Breast epithelium (tissue), 4 donors: ENCODE results near the gene CCNJL. TPM values are rescaled to one million over a fixed set of nuclear protein-coding genes. Genes with fewer than 3 reads are reported as not detected.

Experiments used
- DNase-seq, 2 donors: peaks; one replicate each; pipeline ENCODE4 v3.0.0-alpha.2; 2019; ENCODE audit warnings: low spot score in 2 of 2
- H3K27ac ChIP-seq, 2 donors: fragments of 200-600 bp; sonication (generic) in 1 of 2; one replicate each; pipeline ENCODE4 v1.5.1; 2016 to 2019; ENCODE audit warnings: mild to moderate bottlenecking in 1 of 2
- H3K27me3 ChIP-seq, 2 donors: fragments of 200-600 bp; sonication (generic) in 1 of 2; one replicate each; pipeline versions ENCODE4 v1.5.1 to v1.6.0; 2017 to 2019; ENCODE audit warnings: control low read depth in 1 of 2, mild to moderate bottlenecking in 1 of 2
- H3K36me3 ChIP-seq: fragments of 200-600 bp; one replicate; pipeline ENCODE4 v1.5.1; 2019
- H3K4me1 ChIP-seq, 2 donors: fragments of 200-600 bp; sonication (generic); one replicate each; pipeline ENCODE4 v1.5.1; 2016 to 2019; ENCODE audit warnings: control low read depth in 1 of 2
- H3K4me3 ChIP-seq, 3 donors: fragments of 200-600 bp; sonication (generic); 1 replicate in 2 of 3; 2 replicates in 1 of 3; pipeline ENCODE4 v1.5.1; 2016 to 2019; ENCODE audit warnings: mild to moderate bottlenecking in 3 of 3, moderate library complexity in 2 of 3
- H3K9me3 ChIP-seq, 2 donors: fragments of 200-600 bp; sonication (generic) in 1 of 2; one replicate each; pipeline ENCODE4 v1.5.1; 2016 to 2019; ENCODE audit warnings: control low read depth in 1 of 2
- CTCF ChIP-seq, 3 donors: fragments of 450-650 bp; IDR thresholded peaks; one replicate each; pipeline ENCODE4 v1.5.1; 2016 to 2017; ENCODE audit warnings: antibody characterized with exemption in 3 of 3, mild to moderate bottlenecking in 3 of 3, moderate library complexity in 3 of 3
- POLR2A ChIP-seq: fragments of 450-650 bp; IDR thresholded peaks from one replicate; pipeline ENCODE4 v1.6.1; 2016; ENCODE audit warnings: antibody characterized with exemption, mild to moderate bottlenecking, moderate library complexity
- POLR2AphosphoS5 ChIP-seq, 3 donors: sonication (generic); formaldehyde crosslinking; IDR thresholded peaks; one replicate each; pipeline ENCODE4 v1.6.1; 2017; ENCODE audit warnings: antibody characterized with exemption in 3 of 3
- intact Hi-C: fragments of 100-400 bp; cut with DNase I; formaldehyde crosslinking; loops from one replicate; pipeline ENCODE4 v1.15.1; 2023; ENCODE audit warnings: low total_unique reads
- total RNA-seq, 3 donors: library from RNA; depleted of rRNA; stranded (reverse); fragments of >200 nt; gene quantifications; one replicate each; pipeline ENCODE4 v1.1.0, GENCODE V29; 2016

The CCNJL gene
- total RNA-seq, 3 donors from 2014 or later, result 0.32 to 4.2 (median 3.6) TPM

- intact Hi-C loops, result no loop called here
- no peak for DNase-seq
- Histone ChIP-seq H3K4me3 (no peak overlapping the region), H3K36me3 (no peaks in the 10 kb centered on the region), H3K27ac (no peak overlapping the region), H3K27me3 (no peaks in the 10 kb centered on the region), H3K9me3 (no peaks in the 10 kb centered on the region), H3K4me1 (no peaks in the 10 kb centered on the region)
- TF ChIP-seq CTCF (IDR thresholded peaks at IDR 0.05) (no peak), POLR2AphosphoS5 (IDR thresholded peaks at IDR 0.05) (no peak)
These were observed 51.2 kb downstream of the CCNJL start for GRCh38 chr5:160260881-160261815.

GRCh38 chr5:160260006-160260775, 52.2 kb downstream of the CCNJL start:
- no peak for TF ChIP-seq POLR2A
- no peak for TF ChIP-seq CTCF (IDR thresholded peaks at IDR 0.05)
- no peak for TF ChIP-seq POLR2AphosphoS5 (IDR thresholded peaks at IDR 0.05)
- Histone ChIP-seq H3K9me3 (no peaks in the 10 kb centered on the region), H3K27me3 (no peaks in the 10 kb centered on the region), H3K36me3 (no peaks in the 10 kb centered on the region), H3K4me1 (no peaks in the 10 kb centered on the region), H3K27ac (no peak overlapping the region), H3K4me3 (no peak overlapping the region)
- DNase-seq, result no peak
- intact Hi-C loops, result no loop called here

GRCh38 chr5:160259341-160259740, 53.0 kb downstream of the CCNJL start:
- H3K4me3 ChIP-seq, result no peak overlapping the region
- no peaks in the 10 kb centered on the region for H3K27me3 ChIP-seq
- intact Hi-C loops, result no loop called here
- H3K36me3 ChIP-seq, result no peaks in the 10 kb centered on the region
- TF ChIP-seq POLR2A (no peak), CTCF (IDR thresholded peaks at IDR 0.05) (no peak), POLR2AphosphoS5 (IDR thresholded peaks at IDR 0.05) (no peak)
- H3K9me3 ChIP-seq, result no peaks in the 10 kb centered on the region
- DNase-seq, result no peak
- H3K27ac ChIP-seq, result no peak overlapping the region
- H3K4me1 ChIP-seq, result no peaks in the 10 kb centered on the region

GRCh38 chr5:160254706-160255105, 57.7 kb downstream of the CCNJL start:
- Histone ChIP-seq H3K36me3 (no peaks in the 10 kb centered on the region), H3K27ac (no peak overlapping the region), H3K27me3 (no peaks in the 10 kb centered on the region), H3K9me3 (no peaks in the 10 kb centered on the region), H3K4me1 (no peaks in the 10 kb centered on the region), H3K4me3 (no peak overlapping the region)
- no peak for DNase-seq
- TF ChIP-seq CTCF (IDR thresholded peaks at IDR 0.05) (no peak), POLR2AphosphoS5 (IDR thresholded peaks at IDR 0.05) (no peak), POLR2A (no peak)
- intact Hi-C loops, result no loop called here

GRCh38 chr5:160253441-160253840, 58.9 kb downstream of the CCNJL start:
- no peaks in the 10 kb centered on the region for H3K36me3 ChIP-seq
- H3K4me3 ChIP-seq, result no peak overlapping the region
- no peak for DNase-seq
- no peak for TF ChIP-seq POLR2AphosphoS5 (IDR thresholded peaks at IDR 0.05)
- TF ChIP-seq POLR2A, result no peak
- TF ChIP-seq CTCF (IDR thresholded peaks at IDR 0.05), result no peak
- no peak overlapping the region for H3K27ac ChIP-seq
- H3K27me3 ChIP-seq, result no peaks in the 10 kb centered on the region
- H3K9me3 ChIP-seq, result no peaks in the 10 kb centered on the region
- intact Hi-C loops, result no loop called here
- no peaks in the 10 kb centered on the region for H3K4me1 ChIP-seq
